Right forelimb (tissue), 1 donor: ENCODE results near the gene TMEM204.

Experiments used
- DNase-seq: peaks from one replicate; pipeline ENCODE4 v3.0.0-alpha.2; 2018

Gene TMEM204

GRCh38 chr16:1533443-1533951 lies at the start of gene TMEM204:
TSS of gene TMEM204 (plus strand) at chr16:1533666. CDS start at chr16:1534276, 610 bp downstream.
- peak; percentile 81 for DNase-seq

- DNase-seq = no peak
These were observed 47.5 kb upstream of the TMEM204 start for GRCh38 chr16:1485847-1486496.

- no peak for DNase-seq
These were observed 46.7 kb upstream of the TMEM204 start for GRCh38 chr16:1486551-1487390.

- no peak for DNase-seq
These were observed 45.9 kb upstream of the TMEM204 start for GRCh38 chr16:1487395-1488053.

- no peak for DNase-seq
These were observed 45.3 kb upstream of the TMEM204 start for GRCh38 chr16:1488054-1488601.

- no peak for DNase-seq
These were observed 44.8 kb upstream of the TMEM204 start, which contains the start of gene PTX4 for GRCh38 chr16:1488619-1489018. TSS of gene PTX4 (minus strand) at chr16:1488944. CDS start at chr16:1488909, 35 bp downstream.

GRCh38 chr16:1489077-1489476 lies 44.4 kb upstream of the TMEM204 start:
- no peak for DNase-seq

GRCh38 chr16:1491327-1491726 lies 42.1 kb upstream of the TMEM204 start:
- DNase-seq = no peak

GRCh38 chr16:1492082-1492922 lies 41.2 kb upstream of the TMEM204 start:
- no peak for DNase-seq

GRCh38 chr16:1492923-1493745 lies 40.3 kb upstream of the TMEM204 start, which contains the start of gene TELO2:
TSS of gene TELO2 (plus strand) at chr16:1493360. CDS start at chr16:1494282, 922 bp downstream.
- DNase-seq = peak; percentile 94

- no peak for DNase-seq
These were observed 39.7 kb upstream of the TMEM204 start for GRCh38 chr16:1493746-1494094.

GRCh38 chr16:1494129-1494640 lies 39.3 kb upstream of the TMEM204 start:
- DNase-seq = no peak

- no peak for DNase-seq
These were observed 38.8 kb upstream of the TMEM204 start for GRCh38 chr16:1494711-1495110.

GRCh38 chr16:1495211-1495888 lies 38.1 kb upstream of the TMEM204 start:
- no peak for DNase-seq

- DNase-seq = no peak
These were observed 37.6 kb upstream of the TMEM204 start for GRCh38 chr16:1495889-1496262.

- DNase-seq = no peak
These were observed 37.0 kb upstream of the TMEM204 start for GRCh38 chr16:1496464-1496863.

- no peak for DNase-seq
These were observed 36.4 kb upstream of the TMEM204 start for GRCh38 chr16:1497014-1497598.

- no peak for DNase-seq
These were observed 34.4 kb upstream of the TMEM204 start for GRCh38 chr16:1498899-1499676.
